GM18507 (cell line): ENCODE measurements around the gene TACC2.

Experiments used
- DNase-seq: peaks from one replicate; pipeline ENCODE4 v3.0.0; 2011; ENCODE audit warnings: low read depth; ENCODE audit not compliant: insufficient read length; ENCODE audit errors: extremely low spot score
- FAIRE-seq: peaks from 2 replicates; lab custom pipeline; 2011; peaks lifted over from hg19 to GRCh38; lab: Jason Lieb, UNC

TACC2 gene

GRCh38 chr10:122249991-122250750, 261.2 kb downstream of the TACC2 start:
- FAIRE-seq (no peak), DNase-seq (no peak)

- FAIRE-seq (no peak), DNase-seq (no peak)
Measured at GRCh38 chr10:122251459-122252255, 262.7 kb downstream of the TACC2 start.

GRCh38 chr10:122252805-122253204, 263.8 kb downstream of the TACC2 start:
- no peak for DNase-seq
- FAIRE-seq: no peak

GRCh38 chr10:122253605-122254004, 264.6 kb downstream of the TACC2 start:
- no peak for FAIRE-seq
- DNase-seq: no peak

GRCh38 chr10:122254831-122255230, 265.9 kb downstream of the TACC2 start:
- FAIRE-seq: no peak
- no peak for DNase-seq

- no peak for FAIRE-seq
Measured at GRCh38 chr10:122255509-122256301, 266.7 kb downstream of the TACC2 start.

GRCh38 chr10:122257041-122257440, 268.1 kb downstream of the TACC2 start:
- no peak for FAIRE-seq

More at GRCh38 chr10:122255509-122256301, 266.7 kb downstream of the TACC2 start:
- no peak for DNase-seq

GRCh38 chr10:122258136-122259074, 269.4 kb downstream of the TACC2 start:
- DNase-seq (no peak), FAIRE-seq (no peak)

More at GRCh38 chr10:122257041-122257440, 268.1 kb downstream of the TACC2 start:
- no peak for DNase-seq

- DNase-seq: no peak
Measured at GRCh38 chr10:122259075-122259466, 270.1 kb downstream of the TACC2 start.

GRCh38 chr10:122261584-122261983, 272.6 kb downstream of the TACC2 start:
- FAIRE-seq: no peak
- no peak for DNase-seq

More at GRCh38 chr10:122259075-122259466, 270.1 kb downstream of the TACC2 start:
- no peak for FAIRE-seq

- DNase-seq (no peak), FAIRE-seq (no peak)
Measured at GRCh38 chr10:122263971-122264370, 275.0 kb downstream of the TACC2 start.

- FAIRE-seq (no peak), DNase-seq (no peak)
Measured at GRCh38 chr10:122264436-122264835, 275.5 kb downstream of the TACC2 start.

- FAIRE-seq: no peak
- DNase-seq: no peak
Measured at GRCh38 chr10:122264931-122265330, 276.0 kb downstream of the TACC2 start.

GRCh38 chr10:122265896-122266295, 276.9 kb downstream of the TACC2 start:
- DNase-seq: no peak
- FAIRE-seq: no peak

- DNase-seq (peak; percentile 32), FAIRE-seq (peak; percentile 74)
Measured at GRCh38 chr10:122267849-122268737, 279.1 kb downstream of the TACC2 start.

- FAIRE-seq (no peak), DNase-seq (no peak)
Measured at GRCh38 chr10:122269059-122269687, 280.2 kb downstream of the TACC2 start.

- DNase-seq (no peak), FAIRE-seq (no peak)
Measured at GRCh38 chr10:122271076-122271475, 282.1 kb downstream of the TACC2 start, which contains the start of gene BTBD16. BTBD16 (plus strand) TSS chr10:122271296; CDS start chr10:122275082, 3,786 bp downstream.
